Left lobe of liver (tissue), 2 donors: ENCODE measurements around the gene TCF7. TPM values are rescaled to one million over a fixed set of nuclear protein-coding genes. Genes with fewer than 3 reads are reported as not detected.

Experiments
- ATAC-seq: fragments of 200-7000 bp; cut with Tn5 transposase; one replicate; pipeline ENCODE4 v1.9.1; 2020; ENCODE audit warnings: mild to moderate bottlenecking, moderate library complexity
- DNase-seq: peaks from one replicate; pipeline ENCODE4 v3.0.0-alpha.2; 2020; ENCODE audit warnings: low spot score
- total RNA-seq: library from RNA; stranded (reverse); gene quantifications from one replicate; pipeline ENCODE4 v1.2.1, GENCODE V29; 2021
- donor health status: DM: no; HTN: no; CAD: no; lungs with moderate emphysema.
- donor health status: DM: no; HTN: yes; CAD: no.

The TCF7 gene
- total RNA-seq, 1 donor from 2014 or later = 3.1 TPM

DNA sequence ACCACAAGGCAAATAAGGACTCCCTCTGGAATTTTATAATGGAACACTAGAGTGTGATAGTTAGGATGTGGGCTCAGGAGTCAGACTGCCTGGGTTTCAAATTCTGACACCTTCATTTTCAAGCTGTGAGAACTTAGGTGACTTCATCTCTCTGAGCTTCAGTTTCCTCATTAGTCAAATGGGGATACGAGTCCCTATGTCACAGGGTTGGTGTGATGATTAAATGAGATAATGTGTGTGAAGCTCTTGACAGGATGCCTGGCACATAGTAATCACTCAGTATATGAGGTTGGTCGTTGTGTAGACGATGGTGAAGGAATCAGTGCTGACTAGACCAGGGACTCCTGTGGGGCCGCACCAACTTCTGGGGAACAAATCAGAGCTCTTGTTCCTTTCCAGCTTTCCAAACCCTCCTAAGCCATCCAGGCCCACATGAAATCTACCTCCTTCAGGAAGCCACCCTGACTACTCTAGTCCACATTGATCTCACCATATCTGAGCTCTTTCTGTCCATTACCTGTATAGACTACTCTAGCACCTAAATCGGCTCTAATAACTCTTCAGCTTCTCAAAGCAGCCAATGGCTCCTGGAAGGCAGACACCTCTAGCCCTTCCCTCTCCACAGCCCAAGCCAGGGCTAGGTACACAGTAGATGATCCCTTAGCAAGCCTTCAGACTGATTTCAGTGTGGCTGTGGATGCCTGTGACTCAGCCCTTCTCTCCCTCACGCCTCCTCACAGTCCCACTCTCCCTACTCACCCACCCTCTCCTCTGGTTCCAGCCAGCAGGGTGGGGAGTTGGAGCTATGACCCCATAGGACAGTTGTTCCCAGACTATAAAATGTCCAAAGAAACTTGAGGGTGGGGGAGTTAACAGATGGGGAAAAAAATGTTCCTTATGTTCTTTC, 2.5 kb upstream of the TCF7 start:
- ATAC-seq (no peak), DNase-seq (no peak)

- no peak for ATAC-seq
- no peak for DNase-seq
These were observed 1.6 kb upstream of the TCF7 start for GRCh38 chr5:134112726-134113362.

- no peak for DNase-seq
- ATAC-seq = no peak
These were observed 1.1 kb upstream of the TCF7 start for GRCh38 chr5:134113363-134113889.

DNA sequence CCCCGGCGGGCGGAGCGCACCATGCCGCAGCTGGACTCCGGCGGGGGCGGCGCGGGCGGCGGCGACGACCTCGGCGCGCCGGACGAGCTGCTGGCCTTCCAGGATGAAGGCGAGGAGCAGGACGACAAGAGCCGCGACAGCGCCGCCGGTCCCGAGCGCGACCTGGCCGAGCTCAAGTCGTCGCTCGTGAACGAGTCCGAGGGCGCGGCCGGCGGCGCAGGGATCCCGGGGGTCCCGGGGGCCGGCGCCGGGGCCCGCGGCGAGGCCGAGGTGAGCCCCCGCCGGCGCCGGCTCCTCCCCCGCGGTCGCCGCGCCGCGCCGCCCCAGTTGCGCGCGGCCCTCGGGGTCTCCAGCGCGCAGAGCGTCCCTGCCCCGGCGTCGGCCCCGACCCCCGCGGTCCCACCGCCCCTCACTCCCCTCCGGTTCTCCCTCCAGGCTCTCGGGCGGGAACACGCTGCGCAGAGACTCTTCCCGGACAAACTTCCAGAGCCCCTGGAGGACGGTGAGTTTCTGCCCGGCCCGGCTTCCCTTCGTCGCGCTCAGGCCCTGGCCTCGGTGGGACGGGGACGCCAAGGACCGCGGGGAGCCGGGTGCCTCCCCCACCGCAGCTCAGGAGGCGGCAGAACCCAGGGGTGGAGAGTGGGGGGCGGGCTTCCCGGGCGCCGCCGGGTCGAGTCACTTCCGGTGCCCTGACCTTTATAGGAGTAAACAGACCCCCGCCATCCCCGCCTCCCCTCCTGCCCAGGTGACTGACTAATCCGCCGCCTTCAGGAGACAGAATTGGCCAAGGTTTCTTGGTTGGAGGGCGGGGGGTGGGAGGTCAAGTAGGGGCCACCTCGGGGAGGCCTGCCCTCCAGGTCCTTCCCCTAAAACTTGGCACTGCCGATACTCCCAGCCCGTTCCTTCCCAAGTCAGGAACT, 665 bp downstream of the TCF7 start:
- ATAC-seq = no peak

DNA sequence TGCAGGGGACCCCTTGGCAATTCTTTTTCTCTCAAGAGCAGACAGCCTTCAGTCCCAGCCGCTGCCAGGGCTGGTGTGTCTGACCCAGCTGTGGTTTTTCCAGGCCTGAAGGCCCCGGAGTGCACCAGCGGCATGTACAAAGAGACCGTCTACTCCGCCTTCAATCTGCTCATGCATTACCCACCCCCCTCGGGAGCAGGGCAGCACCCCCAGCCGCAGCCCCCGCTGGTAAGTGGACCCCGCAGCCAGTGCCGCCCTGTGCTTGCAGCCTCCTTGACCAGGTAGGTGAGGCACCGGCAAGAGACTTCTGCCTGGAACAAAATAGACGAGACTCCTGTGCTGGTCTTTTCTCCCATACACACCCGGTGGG, 1.3 kb downstream of the TCF7 start:
- DNase-seq (no peak), ATAC-seq (no peak)

More for the DNA sequence above, 665 bp downstream of the TCF7 start:
- no peak for DNase-seq

DNA sequence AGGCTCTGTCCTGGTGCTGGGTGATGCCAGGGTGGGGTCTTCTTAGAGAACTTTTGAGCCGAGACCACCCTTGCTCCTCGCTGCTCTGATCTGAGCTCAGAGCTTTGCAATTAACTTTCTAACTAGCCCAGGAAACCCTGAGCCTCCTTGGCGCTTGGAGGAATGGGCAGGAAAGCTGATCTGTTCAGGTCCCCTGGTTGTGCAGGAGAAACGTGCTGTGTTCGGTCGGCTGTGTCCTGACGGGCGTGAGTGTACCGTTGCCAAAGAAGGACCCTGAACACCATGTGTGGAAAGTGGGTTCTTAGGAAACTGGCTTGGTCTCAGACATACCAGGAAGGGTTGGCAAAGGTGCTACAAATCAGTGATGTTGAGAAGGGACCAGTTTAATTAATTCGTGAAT, 1.8 kb downstream of the TCF7 start:
- DNase-seq (no peak), ATAC-seq (no peak)

GRCh38 chr5:134116789-134117761, 2.6 kb downstream of the TCF7 start:
- DNase-seq = no peak

DNA sequence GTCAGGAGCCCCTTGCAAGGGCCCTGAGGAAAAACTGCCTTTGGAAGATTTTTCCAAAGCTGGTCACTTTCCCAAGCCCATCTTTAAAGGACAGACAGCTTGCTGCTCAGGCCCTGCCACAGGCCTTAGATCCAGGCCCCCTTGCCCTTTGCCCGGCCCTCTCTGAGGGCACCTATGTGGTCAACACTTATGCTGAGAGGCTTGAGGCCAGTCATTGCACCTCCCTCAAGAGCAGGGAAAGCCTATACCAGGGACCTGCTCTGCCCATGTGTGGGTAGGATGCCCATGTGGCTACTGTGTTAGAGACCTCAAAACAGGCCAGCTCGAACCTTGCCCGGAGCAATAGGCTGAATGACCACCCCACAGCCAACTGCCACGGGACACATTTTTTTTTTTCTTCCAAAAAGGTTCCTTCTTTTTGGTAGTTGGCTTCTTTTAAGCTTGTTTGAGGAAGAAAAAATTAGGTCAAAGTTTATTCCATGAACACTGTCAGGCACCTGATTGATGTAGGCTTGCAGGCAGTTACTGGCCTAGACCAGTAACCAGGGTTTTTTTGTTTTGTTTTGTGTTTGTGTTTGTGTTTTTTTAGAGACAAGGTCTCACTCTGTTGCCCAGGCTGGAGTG, 3.8 kb downstream of the TCF7 start:
- DNase-seq = no peak
- ATAC-seq = no peak

More at GRCh38 chr5:134116789-134117761, 2.6 kb downstream of the TCF7 start:
- ATAC-seq = no peak

DNA sequence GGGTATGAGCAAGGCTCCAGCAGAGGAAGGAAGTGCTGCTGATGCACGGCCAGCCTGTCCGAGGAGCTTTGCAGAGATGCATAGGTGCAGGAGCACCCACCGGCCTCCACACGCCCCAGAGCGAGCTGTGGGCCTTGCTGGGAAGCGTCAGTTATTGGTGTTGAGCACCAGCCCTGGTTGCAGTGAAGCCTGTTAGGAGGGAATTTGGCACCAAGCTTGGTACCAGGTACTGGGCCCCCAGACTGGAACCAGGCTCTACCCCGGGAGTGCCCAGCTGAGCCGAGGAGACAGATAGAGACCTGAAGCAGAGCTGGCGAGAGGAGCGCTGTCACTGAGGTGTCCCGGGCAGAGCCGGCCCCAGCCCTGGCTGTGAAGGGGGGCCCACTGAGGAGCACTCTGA, 5.2 kb downstream of the TCF7 start:
- ATAC-seq = no peak
- DNase-seq = no peak

DNA sequence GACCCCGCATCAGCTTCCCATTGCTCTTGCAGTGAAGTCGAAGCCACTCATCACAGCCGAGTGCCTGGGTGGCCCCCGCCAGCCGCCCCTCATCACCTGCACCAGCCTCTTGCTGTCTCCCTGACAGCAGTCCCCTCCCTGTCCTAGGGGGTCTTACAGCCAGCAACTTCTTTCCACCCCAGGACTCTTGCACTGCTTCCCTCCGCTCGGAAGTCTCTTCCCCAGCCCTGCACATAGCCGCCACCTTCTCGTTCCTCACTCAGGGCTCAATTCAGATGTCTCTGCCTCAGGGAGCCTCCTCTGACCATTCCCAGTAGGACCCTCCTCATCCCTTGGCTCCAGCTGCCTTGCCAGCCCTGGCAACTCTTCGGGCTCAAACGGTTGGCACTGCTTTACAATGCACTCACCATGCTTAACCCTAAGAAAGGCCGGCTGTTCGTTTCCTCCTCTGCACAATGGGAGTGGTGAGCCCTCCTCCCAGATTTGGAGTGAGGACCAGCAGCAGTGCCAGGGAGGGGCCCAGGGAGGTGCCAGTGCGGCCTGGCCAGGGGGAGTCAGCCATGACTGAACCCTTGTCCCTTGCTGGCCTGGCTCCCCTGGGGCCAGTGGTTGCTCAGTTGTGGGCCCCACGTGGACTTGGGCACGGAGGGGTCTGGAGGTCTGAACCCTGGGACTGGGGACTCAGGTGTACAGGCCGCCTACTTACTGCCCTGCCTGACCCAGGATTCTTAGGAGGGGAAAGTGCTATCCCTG, 6.1 kb downstream of the TCF7 start:
- ATAC-seq (no peak), DNase-seq (no peak)

- DNase-seq = no peak
- ATAC-seq = no peak
These were observed 8.0 kb downstream of the TCF7 start for GRCh38 chr5:134122530-134122929.

GRCh38 chr5:134123360-134123759, 8.9 kb downstream of the TCF7 start:
- ATAC-seq (no peak), DNase-seq (no peak)

DNA sequence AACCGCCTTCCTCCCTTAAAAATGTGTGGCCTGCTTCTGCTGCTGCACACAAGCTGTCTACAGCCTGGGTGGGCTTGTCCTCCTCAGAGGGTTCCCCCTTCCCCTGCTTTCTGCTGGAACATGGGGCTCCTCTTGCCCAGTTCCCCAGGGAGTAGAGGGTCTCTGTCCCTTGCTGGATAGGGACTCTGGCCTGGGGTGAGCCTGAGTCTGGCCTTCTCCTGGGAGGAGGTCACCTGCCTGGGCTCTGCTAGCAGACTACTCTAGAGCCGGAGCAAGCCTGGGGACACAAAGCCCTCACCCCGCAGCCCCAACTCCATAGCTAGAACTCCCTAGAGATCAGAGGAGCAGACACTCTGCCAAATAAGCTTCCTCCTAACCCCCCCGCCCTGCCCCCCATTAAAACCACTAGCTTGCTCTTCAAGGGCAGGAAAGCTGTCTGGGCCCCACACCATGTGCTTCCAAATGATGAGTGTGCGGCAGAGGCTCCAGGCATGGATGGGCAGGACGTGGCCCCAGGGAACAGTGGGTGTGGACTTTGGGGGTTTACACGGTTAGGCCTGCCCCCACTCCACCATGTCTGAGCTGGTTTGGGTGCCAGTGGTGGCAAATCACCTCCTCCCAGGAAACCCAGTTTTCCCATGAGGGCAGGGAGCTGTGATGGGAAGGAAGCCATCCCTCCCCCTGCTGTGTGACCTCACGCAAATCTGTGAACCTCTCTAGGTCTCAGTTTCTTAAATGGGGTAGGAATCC, 10.0 kb downstream of the TCF7 start:
- ATAC-seq (no peak), DNase-seq (no peak)

DNA sequence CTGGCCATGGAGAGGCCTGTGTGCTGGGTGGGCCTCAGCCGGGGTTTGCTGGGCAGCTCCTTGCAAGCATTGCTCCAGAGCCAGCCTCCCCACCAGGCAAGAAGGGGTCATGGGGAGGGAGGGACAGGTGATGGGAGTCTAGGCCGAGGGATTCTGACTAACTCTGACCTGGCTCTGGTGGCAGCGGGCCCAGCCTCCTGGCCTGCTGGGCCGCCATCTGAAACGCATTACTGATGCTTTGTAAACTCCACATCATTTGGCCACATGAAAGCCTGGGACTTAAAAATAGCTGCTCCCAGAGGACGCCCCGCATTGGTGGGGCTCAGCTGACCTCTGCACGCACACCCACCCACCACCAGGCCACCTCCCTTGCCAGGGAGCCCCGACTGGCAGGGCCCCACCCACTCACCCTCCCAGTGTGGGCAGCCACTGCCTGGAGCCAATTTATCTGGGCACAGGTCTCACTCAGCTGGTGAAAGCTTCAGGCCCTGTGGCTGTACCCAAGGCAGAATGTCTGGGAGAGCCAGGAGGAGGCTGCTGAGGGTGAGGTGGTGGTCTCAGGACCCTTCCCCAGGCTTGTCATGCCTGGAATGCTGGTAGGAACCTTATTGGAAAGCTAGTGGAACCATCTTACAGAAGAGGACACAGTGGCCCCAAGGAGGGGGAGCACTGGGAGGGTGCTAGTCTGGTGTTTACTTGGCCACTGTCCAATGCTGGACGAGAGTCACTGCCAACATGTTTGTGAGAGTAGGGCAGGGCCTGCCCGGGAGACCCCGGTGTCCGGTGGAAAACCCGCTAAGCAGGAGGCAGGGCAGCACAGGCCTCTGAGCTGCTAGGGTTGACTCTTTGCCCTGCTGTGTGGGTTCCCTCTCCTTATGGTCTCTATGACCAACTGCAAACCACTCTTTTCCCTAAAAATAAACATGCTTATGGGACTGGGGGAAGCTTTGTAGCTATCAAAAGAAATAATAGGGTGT, 10.8 kb downstream of the TCF7 start:
- DNase-seq (no peak), ATAC-seq (peak; percentile 42)

DNA sequence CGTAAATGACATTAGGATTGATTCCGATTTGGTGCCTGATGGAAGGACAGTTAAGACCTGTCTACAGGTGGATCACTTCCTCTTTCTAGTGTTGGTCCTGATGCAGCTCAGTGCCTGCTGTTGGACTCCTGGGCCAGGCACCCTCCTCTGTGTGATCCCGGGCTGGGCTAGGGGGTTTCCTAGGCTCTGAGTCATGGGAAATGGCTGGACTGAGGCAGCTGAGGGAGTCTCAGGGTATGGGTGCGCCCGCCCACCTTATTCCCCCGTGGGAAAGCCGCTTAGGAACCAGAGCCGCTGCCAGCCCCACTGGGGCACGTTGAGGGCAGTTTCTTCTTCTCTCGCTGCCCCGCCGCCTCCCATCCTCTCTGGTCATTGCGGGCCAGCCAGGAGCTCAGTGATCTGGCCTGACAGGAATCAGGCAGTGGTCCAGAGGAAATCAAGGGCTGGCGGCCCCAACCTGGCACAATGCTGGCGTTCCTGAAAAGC, 12.9 kb downstream of the TCF7 start:
- no peak for ATAC-seq
- DNase-seq = no peak

- no peak for DNase-seq
- no peak for ATAC-seq
These were observed 13.6 kb downstream of the TCF7 start for GRCh38 chr5:134127988-134128647.
